Esophagus squamous epithelium (tissue), 5 donors: ENCODE results near the gene UBXN2A. TPM values are rescaled to one million over a fixed set of nuclear protein-coding genes. Genes with fewer than 3 reads are reported as not detected.

Experiments used
- DNase-seq: peaks from one replicate; lab custom pipeline; 2025; lab: John Stamatoyannopoulos, UW
- H3K27ac ChIP-seq, 4 donors: fragments of 200-600 bp; sonication (generic); one replicate each; pipeline ENCODE4 v1.5.1; 2016 to 2019; ENCODE audit warnings: mild to moderate bottlenecking in 1 of 4
- H3K27me3 ChIP-seq, 4 donors: fragments of 200-600 bp; sonication (generic); 1 replicate in 3 of 4; 2 replicates in 1 of 4; pipeline versions ENCODE4 v1.5.1 to v1.6.0; 2017 to 2021; ENCODE audit warnings: antibody characterized with exemption in 1 of 4
- H3K36me3 ChIP-seq, 3 donors: fragments of 200-600 bp; sonication (generic); one replicate each; pipeline ENCODE4 v1.5.1; 2016 to 2019
- H3K4me1 ChIP-seq, 3 donors: fragments of 200-600 bp; sonication (generic); one replicate each; pipeline ENCODE4 v1.5.1; 2017 to 2019
- H3K4me3 ChIP-seq, 4 donors: fragments of 200-600 bp; sonication (generic); 1 replicate in 3 of 4; 2 replicates in 1 of 4; pipeline ENCODE4 v1.5.1; 2016 to 2019; ENCODE audit warnings: mild to moderate bottlenecking in 2 of 4, moderate library complexity in 1 of 4
- H3K9me3 ChIP-seq, 3 donors: fragments of 200-600 bp; sonication (generic); one replicate each; pipeline ENCODE4 v1.5.1; 2016 to 2019
- CTCF ChIP-seq, 6 experiments: fragments of 450-650 bp in 4 of 6; fragments of 200-600 bp in 2 of 6; sonication (generic) in 2 of 6; IDR thresholded peaks; one replicate each; pipeline ENCODE4 v1.5.1; 2016 to 2019; ENCODE audit warnings: antibody characterized with exemption in 6 of 6, mild to moderate bottlenecking in 4 of 6, moderate library complexity in 4 of 6
- POLR2A ChIP-seq, 4 donors: fragments of 450-650 bp; IDR thresholded peaks; one replicate each; pipeline ENCODE4 v1.6.1; 2017; ENCODE audit warnings: antibody characterized with exemption in 4 of 4, mild to moderate bottlenecking in 4 of 4, moderate library complexity in 3 of 4
- WGBS, 2 donors: methylation state at CpG; one replicate each; pipeline ENCODE4 v1.1.5; 2018; 5-methylcytosine and 5-hydroxymethylcytosine counted together
- intact Hi-C: fragments of 100-400 bp; cut with DNase I; formaldehyde crosslinking; loops from one replicate; pipeline ENCODE4 v1.15.0; 2022
- total RNA-seq, 4 donors: library from RNA; depleted of rRNA; stranded (reverse); fragments of >200 nt; gene quantifications; one replicate each; pipeline ENCODE4 v1.1.0, GENCODE V29; 2016
- donor health status: DM: yes; HTN: yes; CAD: no.

The UBXN2A gene
- total RNA-seq, 4 donors from 2014 or later: 8.8 to 16.2 (median 10.0) TPM

- 81 to 85% methylated on average over 7 of the region's 7 CpGs for WGBS, 2 donors
- no peak for TF ChIP-seq POLR2A (IDR thresholded peaks at IDR 0.05)
- TF ChIP-seq CTCF (IDR thresholded peaks at IDR 0.05): no peak
- intact Hi-C loops: no loop called here
These were observed 24.9 kb upstream of the UBXN2A start for GRCh38 chr2:23915327-23915726.

GRCh38 chr2:23916727-23917405 lies 23.4 kb upstream of the UBXN2A start:
- Histone ChIP-seq H3K4me1 (peaks cover 0 to 67% (median 5%) of the 10 kb centered on the region in 3 donors), H3K4me3 (no peak overlapping the region), H3K9me3 (no peaks in the 10 kb centered on the region), H3K36me3 (no peaks in the 10 kb centered on the region), H3K27me3 (no peaks in the 10 kb centered on the region), H3K27ac (no peak overlapping the region)
- no peak for TF ChIP-seq POLR2A (IDR thresholded peaks at IDR 0.05)
- TF ChIP-seq CTCF (IDR thresholded peaks at IDR 0.05): no peak
- DNase-seq: no peak
- 58 to 71% methylated on average over 3 of the region's 3 CpGs for WGBS, 2 donors
- intact Hi-C loops: no loop called here

More at GRCh38 chr2:23915327-23915726, 24.9 kb upstream of the UBXN2A start:
- H3K4me1 ChIP-seq: peaks cover 0 to 61% (median 3%) of the 10 kb centered on the region in 3 donors
- H3K4me3 ChIP-seq: no peak overlapping the region
- no peaks in the 10 kb centered on the region for H3K27me3 ChIP-seq
- H3K27ac ChIP-seq: peak overlapping the region in 1 of 4 donors; percentile 48
- DNase-seq: no peak
- H3K9me3 ChIP-seq: no peaks in the 10 kb centered on the region
- peaks cover 0 to 6% (median 0%) of the 10 kb centered on the region in 3 donors for H3K36me3 ChIP-seq

GRCh38 chr2:23918837-23919489 lies 21.3 kb upstream of the UBXN2A start:
- no peak for DNase-seq
- peaks cover 0 to 80% (median 12%) of the 10 kb centered on the region in 3 donors for H3K4me1 ChIP-seq
- 76 to 84% methylated on average over 8 of the region's 8 CpGs for whole genome bisulfite sequencing, 2 donors
- intact Hi-C loops: no loop called here
- no peaks in the 10 kb centered on the region for H3K9me3 ChIP-seq
- no peak overlapping the region for H3K4me3 ChIP-seq
- no peak for TF ChIP-seq CTCF (IDR thresholded peaks at IDR 0.05)
- no peak for TF ChIP-seq POLR2A (IDR thresholded peaks at IDR 0.05)
- no peaks in the 10 kb centered on the region for H3K36me3 ChIP-seq
- H3K27ac ChIP-seq: no peak overlapping the region
- no peaks in the 10 kb centered on the region for H3K27me3 ChIP-seq

- DNase-seq: no peak
- H3K4me3 ChIP-seq: peak overlapping the region; percentile 69 to 96 (median 87)
- no peaks in the 10 kb centered on the region for H3K27me3 ChIP-seq
- 24 to 30% methylated on average over 7 of the region's 7 CpGs for WGBS, 2 donors
- H3K27ac ChIP-seq: peak overlapping the region; percentile 97 to 99 (median 98)
- H3K36me3 ChIP-seq: no peaks in the 10 kb centered on the region
- H3K9me3 ChIP-seq: no peaks in the 10 kb centered on the region
- intact Hi-C loops: loop anchor here (10.0 kb wide), 1 partner anchor 150 kb away; the partner anchor contains the start of gene SF3B6
- TF ChIP-seq POLR2A (IDR thresholded peaks at IDR 0.05) (no peak), CTCF (IDR thresholded peaks at IDR 0.05) (no peak)
- peaks cover 9 to 71% (median 22%) of the 10 kb centered on the region in 3 donors for H3K4me1 ChIP-seq
These were observed 15.5 kb upstream of the UBXN2A start for GRCh38 chr2:23924589-23925359.
